GM12878 (cell line): ENCODE data around the gene HNMT. TPM values are rescaled to one million over a fixed set of nuclear protein-coding genes. Genes with fewer than 3 reads are reported as not detected.

Source experiments
- ATAC-seq: fragments of 200-7000 bp; cut with Tn5 transposase; 3 replicates; pipeline ENCODE4 v1.9.1; 2020; ENCODE audit warnings: mild to moderate bottlenecking, moderate library complexity
- BruUV-seq: library from RNA; stranded (reverse); fragments of 400-500 nt; replicated peaks from 2 replicates; lab custom pipeline; 2021; lab: Mats Ljungman, UMichigan
- CTCF ChIA-PET: fragments of 300-600 bp; sonication (Branson Sonifier 250); formaldehyde crosslinking; extraction: SDS; loops from one replicate; lab custom pipeline; 2021; ENCODE audit warnings: inconsistent platforms; lab: Yijun Ruan, JAX
- POLR2A ChIA-PET: fragments of 350-600 bp; formaldehyde crosslinking; extraction: SDS; loops from one replicate; lab custom pipeline; 2021; ENCODE audit warnings: inconsistent platforms; lab: Charles Lee
- RAD21 ChIA-PET: fragments of 300-600 bp; sonication (Branson Sonifier 250); formaldehyde crosslinking; loops from one replicate; lab custom pipeline; 2023; ENCODE audit warnings: antibody characterized with exemption; ENCODE audit not compliant: unreplicated experiment; lab: Charles Lee
- SMC1A ChIA-PET: fragments of 300-600 bp; sonication (Branson Sonifier 250); formaldehyde crosslinking; loops from one replicate; lab custom pipeline; 2023; ENCODE audit not compliant: unreplicated experiment, uncharacterized antibody; lab: Charles Lee
- DNase-seq: peaks from one replicate; pipeline ENCODE4 v3.0.0-alpha.2; 2011; ENCODE audit warnings: low read depth, low spot score
- FAIRE-seq: peaks from 3 replicates; lab custom pipeline; 2011; peaks lifted over from hg19 to GRCh38; lab: Jason Lieb, UNC
- H2AFZ ChIP-seq: 2 replicates; pipeline ENCODE4 v1.6.0; 2011; ENCODE audit warnings: low read depth, low read length, control low read depth; ENCODE audit not compliant: control insufficient read depth
- H3K27ac ChIP-seq: 2 replicates; pipeline ENCODE4 v1.5.1; 2011; ENCODE audit warnings: control low read depth; ENCODE audit not compliant: control insufficient read depth, insufficient read depth
- H3K27me3 ChIP-seq, 2 experiments: replicated peaks in 1 of 2; 2 replicates each; pipeline versions ENCODE4 v1.6.0 to v1.6.1; 2011; ENCODE audit warnings: low read length in 1 of 2; ENCODE audit not compliant: control insufficient read depth in 2 of 2, insufficient read depth in 2 of 2
- H3K36me3 ChIP-seq, 2 experiments: 2 replicates each; pipeline ENCODE4 v1.5.1; 2011; ENCODE audit warnings: low read length in 1 of 2; ENCODE audit not compliant: control insufficient read depth in 2 of 2, insufficient read depth in 2 of 2
- H3K4me1 ChIP-seq: 2 replicates; pipeline ENCODE4 v1.6.1; 2011; ENCODE audit warnings: mild to moderate bottlenecking, low read length, moderate library complexity, mixed read lengths; ENCODE audit not compliant: control insufficient read depth, insufficient read depth
- H3K4me2 ChIP-seq: 2 replicates; pipeline ENCODE4 v1.6.0; 2011; ENCODE audit warnings: control low read depth; ENCODE audit not compliant: control insufficient read depth, insufficient read depth
- H3K4me3 ChIP-seq: fragments of 200-600 bp; sonication (generic); 2 replicates; pipeline ENCODE4 v1.5.1; 2016
- H3K79me2 ChIP-seq: 2 replicates; pipeline ENCODE4 v1.6.0; 2011; ENCODE audit warnings: low read length; ENCODE audit not compliant: control insufficient read depth, insufficient read depth
- H3K9ac ChIP-seq: 2 replicates; pipeline ENCODE4 v1.8.0; 2011; ENCODE audit warnings: low read length, control low read depth, mixed read lengths; ENCODE audit not compliant: control insufficient read depth, insufficient read depth
- H3K9me3 ChIP-seq: replicated peaks from 3 replicates; pipeline ENCODE4 v1.5.1; 2011; ENCODE audit warnings: mild to moderate bottlenecking, low read length; ENCODE audit not compliant: control insufficient read depth, insufficient read depth
- H4K20me1 ChIP-seq: 2 replicates; pipeline ENCODE4 v1.6.0; 2011; ENCODE audit not compliant: control insufficient read depth, insufficient read depth
- CBX5 ChIP-seq: sonication (generic); IDR thresholded peaks from 2 replicates; pipeline ENCODE4 v1.6.1; 2016; ENCODE audit warnings: low read depth, moderate library complexity, mild to moderate bottlenecking, inconsistent platforms
- CEBPB ChIP-seq, 2 experiments: fragments of 150-350 bp in 1 of 2; IDR thresholded peaks; 2 replicates each; pipeline ENCODE4 v1.6.1; 2012 to 2014; ENCODE audit warnings: low read depth in 2 of 2, low read length in 2 of 2, borderline replicate concordance in 1 of 2, inconsistent platforms in 1 of 2
- HDAC2 ChIP-seq: fragments of 200-600 bp; sonication (generic); IDR thresholded peaks from 2 replicates; pipeline ENCODE4 v1.6.1; 2017
- IKZF2 ChIP-seq, 2 experiments: fragments of 450-650 bp; IDR thresholded peaks; 2 replicates each; pipeline ENCODE4 v1.6.1; 2017; ENCODE audit warnings: mild to moderate bottlenecking in 2 of 2, moderate library complexity in 2 of 2
- IRF5 ChIP-seq: fragments of 450-650 bp; IDR thresholded peaks from 2 replicates; pipeline ENCODE4 v1.6.1; 2017; ENCODE audit warnings: borderline replicate concordance
- JUND ChIP-seq: IDR thresholded peaks from 2 replicates; pipeline ENCODE4 v1.6.1; 2012; ENCODE audit warnings: low read depth, mild to moderate bottlenecking, low read length, improper control_type of control experiment, moderate library complexity
- KDM1A ChIP-seq: fragments of 200-600 bp; sonication (generic); IDR thresholded peaks from 2 replicates; pipeline ENCODE4 v1.6.1; 2016; ENCODE audit warnings: borderline replicate concordance
- MYC ChIP-seq: IDR thresholded peaks from 2 replicates; pipeline ENCODE4 v1.6.1; 2011; ENCODE audit warnings: mild to moderate bottlenecking, low read length, moderate library complexity, inconsistent platforms; ENCODE audit not compliant: insufficient read depth, insufficient replicate concordance, insufficient read length, severe bottlenecking
- NKRF ChIP-seq: fragments of 450-650 bp; conservative IDR thresholded peaks from 2 replicates; pipeline ENCODE4 v1.6.1; 2017; ENCODE audit warnings: mild to moderate bottlenecking, moderate library complexity
- PAX8 ChIP-seq: fragments of 450-650 bp; IDR thresholded peaks from 2 replicates; pipeline ENCODE4 v1.6.1; 2017; ENCODE audit warnings: mild to moderate bottlenecking, moderate library complexity
- PKNOX1 ChIP-seq: fragments of 450-650 bp; IDR thresholded peaks from 2 replicates; pipeline ENCODE4 v1.6.1; 2016; ENCODE audit warnings: mild to moderate bottlenecking
- REST ChIP-seq: IDR thresholded peaks from 2 replicates; pipeline ENCODE4 v1.6.1; 2012; ENCODE audit warnings: mild to moderate bottlenecking, low read depth, low read length
- SMC3 ChIP-seq: IDR thresholded peaks from 2 replicates; pipeline ENCODE4 v1.6.1; 2011; ENCODE audit warnings: low read length, improper control_type of control experiment, borderline replicate concordance
- SRF ChIP-seq, 2 experiments: IDR thresholded peaks; 2 replicates each; pipeline ENCODE4 v1.6.1; 2011; ENCODE audit warnings: low read depth in 2 of 2, low read length in 2 of 2, mild to moderate bottlenecking in 1 of 2, moderate library complexity in 1 of 2
- TCF3 ChIP-seq: IDR thresholded peaks from 2 replicates; pipeline ENCODE4 v1.6.1; 2012; ENCODE audit warnings: low read depth, mild to moderate bottlenecking, low read length, borderline replicate concordance; ENCODE audit not compliant: insufficient read depth
- WGBS: methylation state at CpG from one replicate; pipeline ENCODE4 v1.1.6; 2016; ENCODE audit warnings: low lambda C conversion rate; ENCODE audit not compliant: insufficient replicate concordance, insufficient coverage; ENCODE audit errors: missing lambda C conversion rate; 5-methylcytosine and 5-hydroxymethylcytosine counted together
- in situ Hi-C: fragments of 300-500 bp; cut with MboI; formaldehyde crosslinking; loops from 9 replicates; pipeline ENCODE4 v1.14.3; 2018; ENCODE audit warnings: mixed read lengths
- intact Hi-C: fragments of 100-400 bp; cut with micrococcal nuclease; formaldehyde crosslinking; loops from one replicate; pipeline ENCODE4 v1.14.2; 2022; ENCODE audit not compliant: unreplicated experiment
- polyA plus RNA-seq, 11 experiments: library from polyadenylated mRNA; depleted of rRNA in 4 of 11; unstranded in 6 of 11; stranded (reverse) in 5 of 11; fragments of >200 nt; fragmentation: Nextera tagmentation in 4 of 11; fragmentation: Illumina TruSeq in 1 of 11; extraction: Ambion mirVana in 4 of 11; extraction: Trizol in 1 of 11; gene quantifications; 1 replicate in 1 of 11; 2 replicates in 10 of 11; pipeline versions ENCODE4 v1.2.1 to v1.2.3, GENCODE V29; 2011 to 2016; ENCODE audit warnings: inconsistent platforms in 2 of 11, missing spikeins in 2 of 11, low read depth in 1 of 11
- total RNA-seq, 4 experiments: library from RNA; depleted of rRNA in 3 of 4; stranded (reverse); fragments of >200 nt in 3 of 4; fragmentation: Illumina TruSeq in 1 of 4; extraction: Trizol in 1 of 4; gene quantifications; 2 replicates each; pipeline versions ENCODE4 v1.2.1 to v1.2.3, GENCODE V29; 2013 to 2021

Gene HNMT
- total and polyA plus RNA-seq, 10 of the 15 experiments (the other 5 are each of a cell fraction or from before 2014, with no cell fraction given), result not detected

GRCh38 chr2:138040616-138041015 is 76.3 kb downstream of the HNMT start (continued):
- no peak for TF ChIP-seq REST
- TF ChIP-seq NKRF, result no peak
- no peak for TF ChIP-seq SMC3
- no peak for TF ChIP-seq SRF (IDR thresholded peaks at IDR 0.05; ENCODE audit: low read depth in 2 of 2, low read length in 2 of 2)
- TF ChIP-seq JUND, result no peak
- TF ChIP-seq TCF3, result no peak

- intact Hi-C loops, result no loop called here
- ChIA-PET RAD21 (no interaction called here), SMC1A (interaction anchor here (0.6 to 1.1 kb wide), 2 partner anchors 8 to 10 kb away, joined by 3 read pairs; no protein-coding TSS in a partner anchor), POLR2A (no interaction called here), CTCF (no interaction called here)
- Histone ChIP-seq H4K20me1 (no peaks in the 10 kb centered on the region), H3K9me3 (no peaks in the 10 kb centered on the region), H2AFZ (no peak overlapping the region), H3K4me3 (no peak overlapping the region), H3K9ac (no peak overlapping the region), H3K79me2 (no peaks in the 10 kb centered on the region), H3K36me3 (no peaks in the 10 kb centered on the region), H3K27me3 (no peaks in the 10 kb centered on the region), H3K4me1 (no peaks in the 10 kb centered on the region), H3K4me2 (no peak overlapping the region), H3K27ac (no peak overlapping the region)
- DNase-seq (no peak), ATAC-seq (no peak), FAIRE-seq (no peak)
- 57% methylated on average over 3 of the region's 3 CpGs for WGBS
- BruUV-seq, result no TSS peak
- in situ Hi-C loops, result no loop called here
- TF ChIP-seq KDM1A, result no peak
- no peak for TF ChIP-seq MYC
- no peak for TF ChIP-seq CBX5
- TF ChIP-seq CEBPB (IDR thresholded peaks at IDR 0.05; ENCODE audit: borderline replicate concordance in 1 of 2, low read depth in 2 of 2, low read length in 2 of 2), result no peak
- no peak for TF ChIP-seq IRF5
- TF ChIP-seq PAX8, result no peak
- no peak for TF ChIP-seq PKNOX1
- no peak for TF ChIP-seq HDAC2
- no peak for TF ChIP-seq TCF3
- TF ChIP-seq IKZF2 (IDR thresholded peaks at IDR 0.05), result no peak
- no peak for TF ChIP-seq SMC3
These were observed 78.0 kb downstream of the HNMT start for GRCh38 chr2:138042311-138042710.
